A673 (cell line): ENCODE measurements around the gene FRMD1. TPM values are rescaled to one million over a fixed set of nuclear protein-coding genes. Genes with fewer than 3 reads are reported as not detected.

Experiments
- BruUV-seq: library from RNA; stranded (reverse); fragments of 400-500 nt; replicated peaks from 2 replicates; lab custom pipeline; 2021; lab: Mats Ljungman, UMichigan
- CTCF ChIA-PET: fragments of 300-600 bp; sonication (Branson Sonifier 250); formaldehyde crosslinking; loops from one replicate; lab custom pipeline; 2022; ENCODE audit warnings: antibody characterized with exemption; lab: Charles Lee
- POLR2A ChIA-PET: fragments of 300-600 bp; sonication (Branson Sonifier 250); formaldehyde crosslinking; loops from one replicate; lab custom pipeline; 2022; ENCODE audit warnings: antibody characterized with exemption; ENCODE audit not compliant: low non-redundant PET; lab: Charles Lee
- DNase-seq: peaks from one replicate; pipeline ENCODE4 v3.0.0-alpha.2; 2015; ENCODE audit warnings: low spot score
- H3K27ac ChIP-seq: fragments of 200-600 bp; sonication (generic); 2 replicates; pipeline ENCODE4 v1.5.1; 2016; ENCODE audit warnings: mixed run types, low read depth, mild to moderate bottlenecking, mixed read lengths, antibody characterized with exemption, low read length; ENCODE audit not compliant: poor library complexity, severe bottlenecking
- H3K27me3 ChIP-seq: fragments of 200-600 bp; sonication (generic); replicated peaks from 2 replicates; pipeline ENCODE4 v1.6.1; 2017; ENCODE audit warnings: mixed run types, low read depth, mild to moderate bottlenecking, mixed read lengths, antibody characterized with exemption, low read length; ENCODE audit not compliant: insufficient read depth, poor library complexity
- H3K36me3 ChIP-seq: fragments of 200-600 bp; sonication (generic); 2 replicates; pipeline ENCODE4 v1.6.1; 2016; ENCODE audit warnings: mixed run types, mild to moderate bottlenecking, mixed read lengths, antibody characterized with exemption, low read length; ENCODE audit not compliant: insufficient read depth, poor library complexity, severe bottlenecking
- H3K4me1 ChIP-seq: fragments of 200-600 bp; sonication (generic); 2 replicates; pipeline ENCODE4 v1.6.1; 2017; ENCODE audit warnings: mixed run types, mild to moderate bottlenecking, mixed read lengths, antibody characterized with exemption, low read length; ENCODE audit not compliant: insufficient read depth, poor library complexity, severe bottlenecking
- H3K4me3 ChIP-seq: fragments of 200-600 bp; sonication (generic); 2 replicates; pipeline ENCODE4 v1.5.1; 2016; ENCODE audit warnings: low read depth, mixed run types, mild to moderate bottlenecking, mixed read lengths, low read length; ENCODE audit not compliant: poor library complexity, severe bottlenecking
- H3K9me3 ChIP-seq: fragments of 200-600 bp; sonication (generic); 2 replicates; pipeline ENCODE4 v1.6.1; 2016; ENCODE audit warnings: mixed run types, low read depth, mild to moderate bottlenecking, mixed read lengths, antibody characterized with exemption, low read length; ENCODE audit not compliant: poor library complexity, severe bottlenecking
- CTCF ChIP-seq: fragments of 300-800, 200-600 bp; sonication (generic); conservative IDR thresholded peaks from 2 replicates; pipeline ENCODE4 v1.5.1; 2017; ENCODE audit warnings: low read depth, mild to moderate bottlenecking, antibody characterized with exemption, low read length, moderate library complexity, mixed read lengths
- EZH2 ChIP-seq: fragments of 200-600 bp; sonication (generic); IDR thresholded peaks from 2 replicates; pipeline ENCODE4 v1.6.1; 2017; ENCODE audit warnings: borderline replicate concordance, low read depth, mild to moderate bottlenecking, mixed read lengths, antibody characterized with exemption, low read length; ENCODE audit not compliant: poor library complexity, severe bottlenecking
- intact Hi-C: fragments of 100-400 bp; cut with micrococcal nuclease; formaldehyde crosslinking; loops from one replicate; pipeline ENCODE4 v1.10.0; 2022; ENCODE audit not compliant: unreplicated experiment
- total RNA-seq: library from RNA; stranded (reverse); gene quantifications from 2 replicates; pipeline ENCODE4 v1.2.3, GENCODE V29; 2021

FRMD1 gene
- total RNA-seq, 1 experiment from 2014 or later = not detected

GRCh38 chr6:168051648-168052047, 27.4 kb downstream of the FRMD1 start:
- no peaks in the 10 kb centered on the region for H3K9me3 ChIP-seq
- TF ChIP-seq EZH2 (no peak), CTCF (no peak)
- BruUV-seq = no TSS peak
- ChIA-PET CTCF (no interaction called here), POLR2A (no interaction called here)
- H3K4me3 ChIP-seq = no peak overlapping the region
- intact Hi-C loops = loop anchor here (10.0 kb wide), 1 partner anchor 147 kb away; no protein-coding TSS in a partner anchor
- H3K27me3 ChIP-seq = no peaks in the 10 kb centered on the region
- H3K27ac ChIP-seq = no peak overlapping the region
- no peaks in the 10 kb centered on the region for H3K36me3 ChIP-seq
- H3K4me1 ChIP-seq = no peaks in the 10 kb centered on the region
- DNase-seq = no peak

GRCh38 chr6:168050881-168051586, 28.0 kb downstream of the FRMD1 start:
- no peak overlapping the region for H3K4me3 ChIP-seq
- CTCF ChIA-PET = no interaction called here
- no peaks in the 10 kb centered on the region for H3K27me3 ChIP-seq
- H3K4me1 ChIP-seq = no peaks in the 10 kb centered on the region
- BruUV-seq = no TSS peak
- peak; percentile 37 for DNase-seq
- intact Hi-C loops = loop anchor here (10.0 kb wide), 1 partner anchor 146 kb away; no protein-coding TSS in a partner anchor
- TF ChIP-seq EZH2 (no peak), CTCF (peak; percentile 55)
- no peaks in the 10 kb centered on the region for H3K9me3 ChIP-seq
- POLR2A ChIA-PET = no interaction called here
- no peak overlapping the region for H3K27ac ChIP-seq
- H3K36me3 ChIP-seq = no peaks in the 10 kb centered on the region

GRCh38 chr6:168050225-168050880, 28.7 kb downstream of the FRMD1 start:
- no peak for DNase-seq
- Histone ChIP-seq H3K27me3 (no peaks in the 10 kb centered on the region), H3K4me1 (no peaks in the 10 kb centered on the region), H3K4me3 (no peak overlapping the region), H3K9me3 (no peaks in the 10 kb centered on the region), H3K36me3 (no peaks in the 10 kb centered on the region), H3K27ac (no peak overlapping the region)
- intact Hi-C loops = loop anchor here (10.0 kb wide), 1 partner anchor 146 kb away; no protein-coding TSS in a partner anchor
- POLR2A ChIA-PET = no interaction called here
- no TSS peak for BruUV-seq
- TF ChIP-seq CTCF = no peak
- no peak for TF ChIP-seq EZH2
- CTCF ChIA-PET = no interaction called here
